GM10847 (cell line): ENCODE results near the gene SPDYE2B.
"Not testable (repeated sequence)": the region's sequence is repeated elsewhere in the genome, so short reads cannot be mapped to it uniquely, and the experiment has no call there.

Source experiments
- POLR2A ChIP-seq: IDR thresholded peaks from 2 replicates; pipeline ENCODE4 v1.6.1; 2011; ENCODE audit not compliant: insufficient read length; ENCODE audit errors: extremely low read depth

SPDYE2B gene

GRCh38 chr7:102649924-102650323, at the start of gene SPDYE2B:
SPDYE2B (plus strand) TSS chr7:102650319; CDS start chr7:102652349, 2,030 bp downstream.
- TF ChIP-seq POLR2A, result not testable (repeated sequence)

- not testable (repeated sequence) for TF ChIP-seq POLR2A
These were observed 33.5 kb upstream of the SPDYE2B start, which contains the start of gene RASA4 for GRCh38 chr7:102616507-102617125. RASA4 (minus strand) TSS chr7:102616756; CDS start chr7:102616689, 67 bp downstream.

GRCh38 chr7:102642691-102643090, 7.4 kb upstream of the SPDYE2B start, which contains the start of gene UPK3BL1:
UPK3BL1 (minus strand) TSS chr7:102642791; CDS start chr7:102642741, 50 bp downstream.
- TF ChIP-seq POLR2A, result not testable (repeated sequence)

- not testable (repeated sequence) for TF ChIP-seq POLR2A
These were observed 21.2 kb downstream of the SPDYE2B start, which contains the start of gene POLR2J2 for GRCh38 chr7:102671166-102671955. POLR2J2 (minus strand) TSS chr7:102671663; CDS start chr7:102671601, 62 bp downstream.
